DOHH2 (cell line): Measurements from ENCODE around the gene RAD52.

ENCODE experiments used
- H3F3A ChIP-seq: fragments of 200-600 bp; sonication (generic), shearing (Covaris generic); 2 replicates; pipeline ENCODE4 v1.6.0; 2016; ENCODE audit warnings: antibody characterized with exemption, mild to moderate bottlenecking; ENCODE audit not compliant: control insufficient read depth, insufficient read depth
- H3K27ac ChIP-seq: fragments of 200-600 bp; sonication (generic); 2 replicates; pipeline ENCODE4 v1.5.1; 2014; ENCODE audit warnings: low read depth, mild to moderate bottlenecking, low read length, moderate library complexity
- H3K27me3 ChIP-seq: fragments of 200-600 bp; sonication (generic); 2 replicates; pipeline ENCODE4 v1.6.1; 2014; ENCODE audit warnings: mild to moderate bottlenecking, low read length, mixed read lengths; ENCODE audit not compliant: control insufficient read depth
- H3K36me3 ChIP-seq: fragments of 200-600 bp; sonication (generic); 2 replicates; pipeline ENCODE4 v1.6.1; 2014; ENCODE audit warnings: mild to moderate bottlenecking, low read length, moderate library complexity, mixed read lengths; ENCODE audit not compliant: control insufficient read depth
- H3K4me1 ChIP-seq: fragments of 200-600 bp; sonication (generic); 2 replicates; pipeline ENCODE4 v1.6.1; 2014; ENCODE audit warnings: mild to moderate bottlenecking, low read length, mixed read lengths; ENCODE audit not compliant: control insufficient read depth
- H3K4me2 ChIP-seq: fragments of 200-600 bp; sonication (generic); 2 replicates; pipeline ENCODE4 v1.6.0; 2014; ENCODE audit warnings: mild to moderate bottlenecking, low read length, moderate library complexity
- H3K4me3 ChIP-seq: fragments of 200-600 bp; sonication (generic); 2 replicates; pipeline ENCODE4 v1.5.1; 2014; ENCODE audit warnings: mild to moderate bottlenecking, low read length, mixed read lengths
- H3K79me2 ChIP-seq: fragments of 200-600 bp; sonication (generic); 2 replicates; pipeline ENCODE4 v1.6.1; 2014; ENCODE audit warnings: mild to moderate bottlenecking, low read length, mixed read lengths; ENCODE audit not compliant: control insufficient read depth
- H3K9me2 ChIP-seq: fragments of 200-600 bp; sonication (generic); replicated peaks from 2 replicates; pipeline ENCODE4 v1.6.1; 2014; ENCODE audit warnings: mild to moderate bottlenecking, low read length, mixed read lengths; ENCODE audit not compliant: control insufficient read depth
- H3K9me3 ChIP-seq: fragments of 200-600 bp; sonication (generic); 2 replicates; pipeline ENCODE4 v1.6.1; 2014; ENCODE audit warnings: antibody characterized with exemption, low read length, mixed read lengths; ENCODE audit not compliant: control insufficient read depth, insufficient read depth
- H4K20me1 ChIP-seq: fragments of 200-600 bp; sonication (generic); 2 replicates; pipeline ENCODE4 v1.6.0; 2014; ENCODE audit warnings: low read depth, mild to moderate bottlenecking, antibody characterized with exemption, low read length, moderate library complexity; ENCODE audit not compliant: control insufficient read depth, insufficient read depth
- EZH2phosphoT487 ChIP-seq: fragments of 200-600 bp; sonication (generic); IDR thresholded peaks from 2 replicates; pipeline ENCODE4 v1.6.1; 2017; ENCODE audit warnings: borderline replicate concordance, mild to moderate bottlenecking, antibody characterized with exemption, low read length, moderate library complexity, mixed read lengths
- TF ChIP-seq, protein P1 (sequence below): fragments of 200-600 bp; sonication (generic); IDR thresholded peaks from one replicate; pipeline ENCODE4 v1.5.1; 2014; ENCODE audit warnings: antibody characterized with exemption, mild to moderate bottlenecking, low read depth, low read length; ENCODE audit not compliant: poor library complexity, severe bottlenecking

Gene RAD52

DNA sequence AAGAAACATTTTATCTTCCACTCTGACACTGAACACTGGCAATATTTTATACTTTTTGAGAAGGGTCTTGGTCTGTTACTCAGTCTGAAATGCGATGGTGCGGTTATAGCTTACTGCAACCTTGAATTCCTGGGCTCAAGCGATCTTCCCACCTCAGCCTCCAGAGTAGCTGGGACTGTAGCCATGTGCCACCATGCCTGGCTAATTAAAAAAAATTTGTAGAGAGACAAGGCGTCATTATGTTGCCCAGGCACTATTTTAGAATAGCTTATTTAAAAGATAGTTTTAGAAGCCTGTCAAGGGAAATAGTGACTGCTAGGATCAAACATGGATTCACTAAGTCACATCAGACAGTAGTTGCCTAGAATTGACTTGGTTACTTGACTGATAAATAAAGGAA, 47.4 kb upstream of the RAD52 start:
- H3K9me2 ChIP-seq, result no peaks in the 10 kb centered on the region
- H3K4me3 ChIP-seq, result no peak overlapping the region
- peaks cover 40% of the 10 kb centered on the region for H3K4me1 ChIP-seq
- no peak overlapping the region for H3K27ac ChIP-seq
- H3F3A ChIP-seq, result peaks cover 17% of the 10 kb centered on the region
- H3K36me3 ChIP-seq, result peaks cover 5% of the 10 kb centered on the region; the same call in 1 of the 2 replicates
- no peaks in the 10 kb centered on the region for H3K9me3 ChIP-seq
- no peak for TF ChIP-seq EZH2phosphoT487
- TF ChIP-seq, protein P1, sequence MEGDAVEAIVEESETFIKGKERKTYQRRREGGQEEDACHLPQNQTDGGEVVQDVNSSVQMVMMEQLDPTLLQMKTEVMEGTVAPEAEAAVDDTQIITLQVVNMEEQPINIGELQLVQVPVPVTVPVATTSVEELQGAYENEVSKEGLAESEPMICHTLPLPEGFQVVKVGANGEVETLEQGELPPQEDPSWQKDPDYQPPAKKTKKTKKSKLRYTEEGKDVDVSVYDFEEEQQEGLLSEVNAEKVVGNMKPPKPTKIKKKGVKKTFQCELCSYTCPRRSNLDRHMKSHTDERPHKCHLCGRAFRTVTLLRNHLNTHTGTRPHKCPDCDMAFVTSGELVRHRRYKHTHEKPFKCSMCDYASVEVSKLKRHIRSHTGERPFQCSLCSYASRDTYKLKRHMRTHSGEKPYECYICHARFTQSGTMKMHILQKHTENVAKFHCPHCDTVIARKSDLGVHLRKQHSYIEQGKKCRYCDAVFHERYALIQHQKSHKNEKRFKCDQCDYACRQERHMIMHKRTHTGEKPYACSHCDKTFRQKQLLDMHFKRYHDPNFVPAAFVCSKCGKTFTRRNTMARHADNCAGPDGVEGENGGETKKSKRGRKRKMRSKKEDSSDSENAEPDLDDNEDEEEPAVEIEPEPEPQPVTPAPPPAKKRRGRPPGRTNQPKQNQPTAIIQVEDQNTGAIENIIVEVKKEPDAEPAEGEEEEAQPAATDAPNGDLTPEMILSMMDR, result no peak
- H3K4me2 ChIP-seq, result no peak overlapping the region
- H3K27me3 ChIP-seq, result no peaks in the 10 kb centered on the region
- H4K20me1 ChIP-seq, result peaks cover 3% of the 10 kb centered on the region; the same call in 1 of the 2 replicates
- H3K79me2 ChIP-seq, result peaks cover 94% of the 10 kb centered on the region

DNA sequence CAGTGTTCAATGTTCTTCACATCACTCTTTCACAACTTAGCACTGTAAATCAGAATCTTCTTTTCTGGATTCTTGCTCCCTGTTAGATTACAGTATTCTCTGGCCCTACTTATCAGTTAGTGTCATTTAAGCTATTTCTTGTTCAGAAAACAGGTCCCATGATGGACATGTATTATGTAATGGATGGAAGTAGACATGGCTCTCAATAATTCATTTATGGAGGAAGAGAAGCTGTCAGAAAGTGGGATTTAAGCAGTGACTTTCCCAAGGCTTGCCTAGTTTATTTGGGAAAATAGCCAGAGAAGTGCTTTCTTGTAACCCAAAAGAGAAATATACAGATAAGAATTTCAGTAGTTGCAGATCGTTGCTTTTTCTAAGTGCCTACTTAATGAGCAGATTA, 43.2 kb upstream of the RAD52 start:
- peaks cover 81% of the 10 kb centered on the region for H3K79me2 ChIP-seq
- peaks cover 19% of the 10 kb centered on the region for H3F3A ChIP-seq
- no peaks in the 10 kb centered on the region for H3K27me3 ChIP-seq
- H3K9me3 ChIP-seq, result no peaks in the 10 kb centered on the region
- no peaks in the 10 kb centered on the region for H3K9me2 ChIP-seq
- peaks cover 44% of the 10 kb centered on the region for H3K4me1 ChIP-seq
- peaks cover 3% of the 10 kb centered on the region; the same call in 1 of the 2 replicates for H4K20me1 ChIP-seq
- TF ChIP-seq, protein P1, result no peak
- no peak for TF ChIP-seq EZH2phosphoT487
- H3K4me2 ChIP-seq, result peak overlapping the region; percentile 70
- H3K27ac ChIP-seq, result no peak overlapping the region
- H3K36me3 ChIP-seq, result 0 out of 2 replicates have a peak, but pooled peaks cover 2% of the 10 kb centered on the region
- H3K4me3 ChIP-seq, result peak overlapping the region; percentile 81

DNA sequence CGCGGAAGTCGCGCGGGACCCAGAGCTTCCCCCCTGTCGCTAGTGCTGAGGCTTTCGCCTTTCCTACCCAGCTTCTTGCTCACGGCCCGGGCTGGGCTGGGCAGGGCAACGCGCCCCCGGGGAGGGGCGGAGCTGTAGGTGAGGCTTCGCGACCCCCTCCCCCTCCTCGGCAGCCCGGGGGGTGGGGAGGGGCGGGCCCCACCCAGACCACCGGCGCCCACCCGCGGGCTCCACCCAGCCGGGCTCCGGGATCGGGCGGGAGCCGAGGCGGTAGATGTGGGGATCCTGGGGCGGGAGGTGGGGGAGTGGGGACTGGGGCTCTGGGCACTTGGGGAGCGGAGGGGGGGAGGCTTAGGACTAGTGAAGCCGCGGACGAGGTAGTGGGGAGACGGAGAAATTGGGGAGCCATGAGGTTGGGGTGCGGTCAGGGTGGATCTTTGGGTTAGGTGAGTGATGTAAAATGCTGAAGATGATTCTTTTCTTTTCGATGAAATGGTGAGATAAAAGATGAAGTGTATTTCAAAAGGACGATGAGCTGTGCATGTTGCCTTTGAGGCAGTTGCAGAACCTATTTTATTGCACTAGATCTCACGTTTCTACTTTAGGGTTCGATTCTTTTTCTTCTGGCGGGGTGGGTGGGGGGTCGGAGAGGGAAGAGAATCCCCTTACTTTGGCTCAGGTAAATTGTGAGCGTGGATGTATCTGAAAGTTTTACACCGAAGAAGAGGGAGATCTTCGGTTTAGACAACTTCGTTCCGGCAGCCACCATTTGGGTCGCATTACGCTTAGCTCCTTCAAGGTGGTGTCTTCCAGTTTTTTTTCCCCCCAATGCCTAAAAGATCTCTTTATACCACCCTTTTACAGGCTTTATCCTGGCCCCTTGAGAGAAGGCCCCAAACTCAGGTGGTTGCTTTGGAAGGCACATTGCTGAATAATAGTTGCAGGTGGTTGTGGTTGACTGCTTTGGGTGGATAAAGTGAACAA, 42.1 kb upstream of the RAD52 start:
- peaks cover 19% of the 10 kb centered on the region for H3F3A ChIP-seq
- TF ChIP-seq EZH2phosphoT487, result no peak
- TF ChIP-seq, protein P1, result no peak
- 0 out of 2 replicates have a peak, but pooled peaks cover 5% of the 10 kb centered on the region for H3K36me3 ChIP-seq
- peaks cover 34% of the 10 kb centered on the region for H3K4me1 ChIP-seq
- peaks cover 71% of the 10 kb centered on the region for H3K79me2 ChIP-seq
- peak overlapping the region; percentile 70 for H3K4me2 ChIP-seq
- peak overlapping the region; percentile 52 for H3K27ac ChIP-seq
- H3K27me3 ChIP-seq, result no peaks in the 10 kb centered on the region
- H4K20me1 ChIP-seq, result peaks cover 3% of the 10 kb centered on the region; the same call in 1 of the 2 replicates
- no peaks in the 10 kb centered on the region for H3K9me3 ChIP-seq
- peak overlapping the region; percentile 81 for H3K4me3 ChIP-seq
- H3K9me2 ChIP-seq, result no peaks in the 10 kb centered on the region
